ENCODE results near the gene CCNK.

The CCNK gene

DNA sequence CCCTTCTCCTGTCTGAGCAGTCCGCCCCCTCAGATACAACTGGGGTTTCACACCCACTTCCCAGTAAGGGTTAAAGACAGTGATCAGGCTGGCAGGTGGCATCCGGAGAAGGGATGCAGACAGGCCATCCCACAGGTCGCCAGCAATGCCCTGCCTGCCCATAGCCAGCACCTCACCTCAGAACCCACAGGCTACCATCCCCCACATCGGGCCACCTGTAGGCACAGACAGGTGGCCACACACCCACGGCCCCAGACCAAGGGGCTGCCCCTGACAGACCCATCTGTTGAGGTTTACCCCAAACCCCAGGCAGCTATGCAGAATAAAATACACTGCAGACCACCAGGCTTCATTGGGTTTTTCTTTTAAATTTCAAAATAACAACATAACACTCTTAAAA is 57.5 kb downstream of the CCNK start:
- no peak for DNase-seq

DNA sequence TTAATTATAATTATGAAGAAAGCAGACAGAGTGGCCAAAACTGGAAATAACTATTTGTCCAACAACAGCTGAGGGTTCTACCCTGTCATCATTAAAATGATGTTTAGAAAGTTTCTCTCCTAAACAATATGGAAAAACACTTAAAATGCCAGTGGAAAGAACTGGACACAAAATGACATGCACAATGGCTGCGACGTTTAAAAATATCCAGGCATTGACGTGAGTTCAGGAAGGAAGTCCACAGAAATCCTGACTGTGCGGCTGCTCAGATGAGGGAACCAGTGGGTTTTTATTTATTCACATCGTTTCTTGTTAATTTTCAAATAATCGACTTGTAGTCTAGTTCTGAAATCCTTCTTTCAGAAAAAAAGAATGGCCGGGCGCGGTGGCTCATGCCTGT is 58.3 kb downstream of the CCNK start:
- no peak for DNase-seq

DNA sequence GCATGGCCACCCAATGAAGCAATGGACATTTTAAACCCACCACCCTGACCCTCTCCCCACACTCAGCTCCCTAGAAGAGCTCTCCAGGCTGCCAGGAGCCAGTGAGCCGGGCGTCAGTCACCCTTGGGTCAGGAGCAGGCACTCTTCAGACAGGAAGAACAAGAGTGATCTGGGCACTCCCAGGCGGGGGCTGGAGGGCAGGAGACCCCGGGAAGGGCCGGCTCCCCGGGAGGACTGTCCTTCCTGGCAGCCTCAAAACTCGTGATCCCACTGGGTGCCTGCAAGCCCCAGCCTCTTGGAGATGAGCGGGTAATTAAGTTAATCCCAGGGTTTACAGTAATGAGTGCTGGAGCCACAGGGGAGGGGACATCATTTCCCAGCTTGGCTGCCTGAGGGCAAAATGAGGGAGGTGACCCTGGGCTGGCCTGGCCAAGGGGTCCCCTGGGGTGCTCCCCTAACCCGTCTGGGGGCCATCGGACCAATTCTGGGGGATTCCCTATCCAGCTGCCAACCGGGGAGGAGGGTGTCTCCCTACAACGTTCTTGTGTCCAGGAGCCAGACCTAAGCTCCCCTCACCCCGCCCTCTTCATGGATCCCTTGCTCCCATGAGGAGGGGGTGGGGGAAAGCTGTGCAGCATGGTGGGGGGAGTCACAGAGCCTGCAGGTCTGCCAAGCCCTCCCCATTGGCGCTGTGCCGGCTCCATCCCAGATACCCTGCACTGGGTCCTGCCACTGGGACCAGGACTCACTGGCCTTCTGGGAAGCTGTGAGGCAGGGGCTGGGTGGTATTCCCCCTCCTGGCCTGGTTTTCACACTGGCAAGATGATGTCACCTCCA is 59.2 kb downstream of the CCNK start:
- DNase-seq, result no peak

DNA sequence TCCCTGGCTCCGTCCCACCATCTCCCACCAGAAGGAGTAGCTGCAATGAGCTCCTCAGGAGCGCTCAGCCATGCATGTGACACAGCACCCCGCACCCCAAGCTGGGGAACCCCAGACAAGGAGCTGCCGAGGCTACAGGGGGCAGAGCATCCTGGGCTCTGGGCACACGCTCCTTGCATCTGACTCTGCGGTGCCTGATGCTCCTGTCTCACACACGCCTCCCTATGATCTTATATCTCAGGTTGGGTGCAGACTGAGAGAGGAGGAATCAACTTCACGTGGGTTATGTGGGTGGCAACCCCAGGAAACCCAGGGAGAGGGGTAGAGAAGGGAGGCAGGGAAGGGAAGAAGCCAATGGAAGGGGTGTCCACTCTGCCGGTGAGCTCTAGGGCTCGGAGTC is 60.0 kb downstream of the CCNK start:
- DNase-seq, result no peak

DNA sequence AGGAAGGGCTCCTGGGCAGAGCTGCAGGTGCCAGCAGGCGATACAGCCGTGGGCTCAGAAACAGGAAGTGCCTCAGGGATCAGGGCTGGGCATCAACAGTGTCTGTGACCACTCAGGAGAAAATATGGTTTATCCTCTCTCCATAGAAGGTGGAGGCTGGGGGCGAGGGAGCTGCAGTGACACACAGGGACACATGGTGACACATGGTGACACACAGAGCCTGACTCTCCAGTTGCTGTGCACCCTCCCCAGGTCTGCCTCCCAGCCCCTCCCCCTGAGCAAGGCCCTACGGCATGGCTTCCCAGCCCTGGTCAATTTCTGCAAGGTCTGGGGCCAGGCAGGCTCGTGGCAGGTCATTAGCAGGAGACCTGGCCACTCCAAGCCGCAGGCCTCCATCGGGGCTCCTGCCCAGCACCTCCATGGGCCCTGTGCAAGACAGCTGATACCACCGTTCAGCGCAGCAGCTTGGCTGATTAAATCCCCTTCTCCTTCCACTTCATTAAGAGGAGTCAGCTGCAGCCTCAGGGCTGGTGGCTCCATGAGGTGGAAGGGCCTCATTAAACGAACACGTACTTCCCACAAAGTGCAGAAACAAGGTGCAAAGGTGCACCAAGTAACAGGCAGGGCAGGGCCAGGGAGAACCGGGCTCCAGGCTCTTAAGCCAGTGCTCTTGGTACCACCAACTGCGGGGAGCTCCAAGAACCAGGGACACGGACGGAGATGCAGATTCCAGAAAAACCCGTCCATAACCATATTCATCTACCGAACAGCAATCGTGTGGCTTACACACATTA is 60.7 kb downstream of the CCNK start:
- DNase-seq, result no peak

DNA sequence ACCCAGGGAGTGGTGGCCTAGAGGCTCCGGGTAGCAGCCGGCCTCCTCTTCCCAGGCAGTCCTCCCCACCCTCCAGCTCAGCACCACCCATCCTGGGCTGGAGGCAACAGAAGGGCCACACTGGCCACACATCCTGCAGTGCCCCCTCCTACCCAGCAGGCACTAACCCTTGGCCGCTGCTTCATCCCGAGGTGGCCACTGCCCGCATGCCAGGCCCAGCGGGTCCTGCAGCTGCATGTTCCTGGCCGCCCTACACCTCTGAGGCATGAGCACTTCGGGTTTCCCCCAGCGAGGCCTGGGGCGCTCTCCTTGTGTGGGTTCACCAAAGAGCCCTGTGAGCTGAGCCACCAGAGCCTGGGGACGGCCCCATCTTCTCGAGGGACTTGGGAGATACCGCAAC is 61.4 kb downstream of the CCNK start:
- DNase-seq, result no peak

DNA sequence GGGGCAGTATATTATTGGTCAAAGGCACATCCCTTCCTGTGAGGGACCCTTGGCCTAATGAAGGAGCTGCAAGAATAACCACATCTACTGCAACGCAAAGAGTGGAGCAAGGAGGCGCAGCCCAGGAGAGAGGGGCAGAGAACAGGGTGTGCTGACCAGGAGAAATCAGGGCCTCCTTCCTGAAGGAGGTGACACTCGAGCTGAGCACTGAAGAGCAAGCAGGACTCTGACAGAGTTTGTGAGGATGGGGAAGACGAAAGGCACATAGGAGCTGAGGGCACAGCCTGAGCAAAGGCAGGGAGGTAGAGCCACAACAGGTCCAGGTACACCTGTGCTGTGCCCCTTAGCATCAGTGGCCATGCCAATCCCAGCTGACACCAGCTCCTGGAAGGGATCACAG is 62.2 kb downstream of the CCNK start:
- DNase-seq, result no peak

DNA sequence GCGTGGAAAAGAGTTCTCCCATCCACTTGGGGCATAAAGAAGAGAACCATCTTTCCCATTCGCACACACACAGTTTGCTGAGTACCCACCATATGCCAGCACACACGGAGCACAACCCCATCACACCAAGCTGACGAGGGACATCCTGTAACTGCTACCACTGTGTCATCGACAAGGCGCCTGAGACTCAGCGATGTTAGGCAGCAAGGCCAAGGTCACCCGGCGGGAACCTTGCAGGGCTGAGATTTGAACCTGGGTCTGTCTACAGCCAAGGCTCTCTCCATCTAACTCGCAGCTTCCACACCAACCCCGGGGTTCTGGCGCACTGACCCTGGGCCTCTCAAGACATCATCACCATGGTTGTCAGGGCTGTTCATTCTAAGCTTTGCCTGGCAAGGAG is 62.8 kb downstream of the CCNK start:
- no peak for DNase-seq

DNA sequence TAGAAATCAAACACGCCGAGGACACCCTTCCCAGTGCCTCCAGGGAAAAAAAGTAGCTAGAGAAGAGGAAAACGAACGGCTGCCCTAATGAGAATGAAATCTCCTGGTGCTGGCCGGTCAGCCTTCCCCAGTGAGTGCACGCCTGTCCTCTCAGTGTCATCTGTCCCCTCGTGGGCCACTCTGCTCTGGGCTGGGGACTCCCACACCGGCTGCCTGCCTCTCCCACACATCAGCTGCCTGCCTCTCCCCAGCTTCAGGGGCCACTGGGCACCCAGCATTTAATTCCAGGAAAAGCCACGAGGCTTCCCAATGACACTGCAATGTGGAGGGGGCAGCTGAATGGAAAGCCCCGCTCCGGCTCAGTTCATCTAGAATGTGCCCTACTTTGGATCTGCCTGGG is 63.8 kb downstream of the CCNK start:
- no peak for DNase-seq

DNA sequence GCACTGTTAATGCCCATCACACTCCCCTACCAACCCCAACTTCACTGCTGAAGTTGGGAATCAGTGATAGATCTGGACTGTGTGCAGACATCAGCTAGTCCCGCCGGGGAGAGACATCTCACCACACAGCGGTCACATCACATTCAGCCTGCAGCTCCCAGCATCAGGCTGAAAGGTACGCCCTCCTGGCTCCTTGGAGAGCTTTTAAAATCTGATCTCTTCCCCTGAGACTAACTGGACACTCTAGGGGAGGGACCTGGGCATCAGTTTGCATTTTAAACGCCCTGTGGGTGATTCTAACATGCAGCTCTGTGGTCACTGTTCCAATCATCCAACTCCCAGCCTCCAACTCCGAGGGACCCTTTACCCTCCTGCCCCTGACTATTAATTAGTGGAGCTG is 64.4 kb downstream of the CCNK start:
- no peak for DNase-seq

DNA sequence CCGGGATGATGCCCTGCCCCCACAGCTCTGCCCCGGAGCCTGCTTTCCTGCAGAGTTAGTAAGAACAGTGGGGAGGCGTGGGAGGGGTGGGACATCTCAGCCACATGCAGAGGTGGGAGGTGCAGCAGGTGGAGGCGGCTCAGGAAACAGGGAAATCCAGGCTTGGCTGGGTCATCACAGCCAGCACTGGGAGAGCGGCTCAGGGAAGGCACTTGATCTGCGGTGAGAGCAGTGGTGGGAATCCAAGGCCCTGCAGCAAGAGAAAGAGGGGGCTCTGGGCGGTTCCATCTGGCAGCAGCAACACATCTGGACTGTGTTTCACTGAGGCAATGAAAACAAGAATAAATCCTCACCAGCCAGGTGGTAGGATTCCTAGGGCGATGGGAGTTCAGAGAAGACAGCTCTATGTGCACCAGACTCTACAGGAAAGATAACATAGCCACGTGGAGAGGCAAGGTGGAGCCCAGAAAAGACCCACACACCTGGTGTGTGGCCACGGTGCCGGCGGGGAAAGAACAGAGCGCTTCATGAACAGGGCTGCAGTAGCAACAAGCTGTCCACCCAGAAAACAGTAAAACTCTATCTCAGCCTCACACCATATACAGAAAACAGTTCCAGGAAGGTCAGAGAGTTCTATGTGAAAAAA is 65.1 kb downstream of the CCNK start:
- DNase-seq, result no peak

DNA sequence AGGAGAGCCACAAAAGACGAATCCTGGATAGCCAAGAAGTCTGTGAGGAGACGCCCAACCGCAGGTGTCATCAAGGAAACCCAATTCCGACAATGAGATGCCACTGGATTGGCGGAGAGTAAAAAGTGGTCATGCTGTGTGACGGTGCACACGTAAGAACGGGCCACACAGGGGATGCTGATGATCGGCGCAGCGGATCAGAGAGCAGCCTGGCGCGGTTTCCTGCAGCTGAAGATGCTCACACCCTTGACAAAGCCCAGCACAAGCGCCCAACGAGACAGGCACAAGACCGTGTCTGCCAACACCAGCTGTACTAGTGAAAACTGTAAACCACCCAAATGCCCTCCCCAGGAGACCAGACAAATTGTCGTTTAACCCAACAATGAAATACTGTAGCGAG is 67.0 kb downstream of the CCNK start:
- DNase-seq, result peak in 1 of 2 experiments; percentile 46

DNA sequence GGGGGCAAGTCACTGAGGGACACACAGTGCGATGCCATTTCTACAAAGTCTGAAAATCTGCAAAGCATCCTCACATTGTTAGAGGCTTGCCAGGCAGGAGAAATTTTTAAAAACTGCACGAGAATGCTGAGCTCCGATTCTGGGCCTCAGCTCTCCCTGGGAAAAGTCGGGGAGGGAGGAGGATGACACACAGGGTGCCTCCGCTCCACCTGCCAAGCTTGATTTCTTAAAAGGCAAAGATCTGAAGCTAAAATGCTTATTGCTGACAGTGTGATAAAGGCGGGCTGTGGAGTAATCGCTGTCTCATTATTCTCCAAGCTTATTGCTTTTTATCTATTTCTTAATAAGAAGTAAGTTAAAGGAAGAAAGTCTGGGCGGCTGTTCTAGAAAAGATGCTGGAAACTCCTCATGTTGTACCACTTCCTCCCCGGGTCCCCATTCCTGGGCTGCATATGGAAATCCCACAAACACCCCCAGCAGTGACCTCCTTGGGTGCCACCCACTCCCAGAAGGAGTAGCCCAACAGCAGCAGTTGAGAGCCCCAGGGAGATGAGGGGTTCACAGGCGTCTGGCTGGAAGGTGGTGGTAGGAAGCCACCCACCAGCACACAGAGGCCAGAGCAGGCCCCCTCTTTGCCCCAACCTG is 67.8 kb downstream of the CCNK start:
- DNase-seq, result no peak

DNA sequence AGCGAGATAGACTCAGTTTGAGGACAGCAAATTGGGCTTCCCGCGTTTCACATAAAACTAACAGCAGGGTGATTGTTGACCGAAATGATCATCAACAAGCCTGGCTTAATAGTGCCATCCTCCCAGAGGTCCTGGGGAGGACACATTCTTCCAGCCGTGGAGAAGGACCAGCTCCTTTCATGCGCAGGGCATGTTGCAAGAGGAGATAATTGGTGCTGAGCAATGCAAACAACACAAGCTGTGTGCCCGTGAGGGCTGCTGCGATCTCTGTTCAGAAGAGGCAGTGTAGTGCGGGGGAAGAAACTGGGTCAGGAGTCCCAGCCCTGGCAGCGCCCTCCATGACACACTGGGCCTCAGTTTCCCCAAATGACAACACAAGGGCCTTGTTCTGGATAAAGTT is 68.5 kb downstream of the CCNK start:
- DNase-seq, result no peak

DNA sequence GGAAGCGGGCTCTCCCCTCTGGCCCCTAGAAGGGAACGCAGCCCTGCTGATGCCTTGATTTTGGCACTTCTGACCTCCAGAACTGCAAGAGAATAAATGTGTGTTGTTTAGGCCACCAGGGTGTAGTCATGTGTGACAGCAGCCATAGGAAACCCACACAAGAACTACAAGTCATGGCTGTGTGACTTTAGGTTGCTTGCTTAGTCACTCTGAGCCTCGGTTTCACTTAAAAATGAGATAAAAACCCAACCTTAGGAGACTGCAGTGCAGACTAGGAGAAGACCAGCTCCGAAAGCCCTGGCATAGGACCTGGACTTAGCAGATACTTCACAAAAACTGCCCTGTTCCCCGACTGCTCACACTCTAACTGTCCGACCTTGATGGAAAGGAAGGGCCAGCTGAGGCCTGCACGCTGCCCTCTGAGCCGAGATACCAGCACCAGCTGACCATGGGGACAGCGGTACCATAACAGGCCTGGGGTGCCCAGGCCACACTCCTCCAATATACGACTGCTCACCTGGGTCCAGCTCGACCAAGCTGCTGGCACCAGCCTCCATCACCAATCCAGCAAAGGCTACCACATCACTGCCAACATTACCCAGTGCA is 69.3 kb downstream of the CCNK start:
- no peak for DNase-seq

DNA sequence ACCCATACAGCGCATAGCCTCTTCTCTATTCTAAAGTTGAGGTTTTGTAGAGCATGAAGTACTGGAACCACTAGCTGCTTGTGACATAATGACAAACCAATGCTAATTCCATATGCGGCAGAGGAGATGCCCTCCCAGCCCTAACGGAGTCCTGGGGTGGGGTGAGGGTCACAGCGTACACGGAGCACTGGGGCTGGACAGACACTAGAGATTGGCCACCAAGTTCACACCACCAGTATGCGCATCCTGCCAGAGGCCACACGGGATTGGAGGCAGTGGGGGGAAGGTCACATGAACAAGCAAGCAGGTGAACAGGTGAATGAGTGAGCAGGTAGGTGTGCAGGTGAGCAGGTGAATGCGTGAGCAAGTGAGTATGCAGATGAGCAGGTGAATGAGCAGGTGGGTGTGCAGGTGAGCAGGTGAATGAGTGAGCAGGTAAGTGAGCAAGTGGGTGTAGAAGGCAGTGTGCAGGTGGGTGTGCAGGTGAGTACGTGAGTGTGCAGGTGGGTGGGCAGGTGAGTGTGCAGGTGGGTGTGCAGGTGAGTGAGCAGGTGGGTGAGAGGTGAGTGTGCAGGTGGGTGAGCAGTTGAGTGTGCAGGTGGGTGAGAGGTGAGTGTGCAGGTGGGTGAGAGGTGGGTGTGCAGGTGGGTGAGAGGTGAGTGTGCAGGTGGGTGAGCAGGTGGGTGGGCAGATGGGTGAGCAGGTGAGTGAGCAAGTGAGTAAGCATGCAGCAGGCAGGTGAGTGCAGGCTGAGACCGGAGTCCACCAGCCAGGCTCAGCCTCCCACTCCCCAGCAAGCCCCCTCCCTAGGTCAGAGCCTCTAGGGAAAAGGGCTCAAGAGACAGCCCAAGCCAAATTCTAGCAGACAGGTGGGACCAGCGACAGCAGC is 70.1 kb downstream of the CCNK start:
- DNase-seq, result no peak

DNA sequence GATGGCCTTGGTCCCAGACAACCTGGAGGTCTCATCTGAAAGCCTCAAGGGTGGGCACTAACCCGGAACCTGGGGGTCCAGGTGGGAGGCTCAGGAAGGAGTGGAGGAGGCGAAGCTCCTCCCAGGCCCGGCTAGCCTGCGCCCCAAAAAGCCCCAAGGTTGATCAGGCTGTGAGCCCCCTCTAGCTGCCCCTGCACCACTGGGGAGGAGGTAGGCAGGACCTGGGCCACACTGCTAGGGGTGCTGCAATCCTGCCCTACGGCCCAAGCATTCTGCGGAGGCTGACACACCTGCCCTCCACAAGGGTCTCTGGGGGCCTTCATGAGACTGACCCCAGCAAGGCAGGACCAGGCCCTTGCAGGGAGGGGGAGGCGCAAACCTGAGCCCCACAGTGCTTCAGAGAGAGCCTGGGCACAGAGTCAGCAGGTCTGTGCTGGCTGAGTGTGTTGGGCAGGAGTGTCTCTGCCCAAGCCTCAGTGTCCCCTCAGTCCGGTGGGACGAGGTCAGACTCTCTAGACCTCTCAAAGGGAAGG is 70.9 kb downstream of the CCNK start:
- no peak for DNase-seq

DNA sequence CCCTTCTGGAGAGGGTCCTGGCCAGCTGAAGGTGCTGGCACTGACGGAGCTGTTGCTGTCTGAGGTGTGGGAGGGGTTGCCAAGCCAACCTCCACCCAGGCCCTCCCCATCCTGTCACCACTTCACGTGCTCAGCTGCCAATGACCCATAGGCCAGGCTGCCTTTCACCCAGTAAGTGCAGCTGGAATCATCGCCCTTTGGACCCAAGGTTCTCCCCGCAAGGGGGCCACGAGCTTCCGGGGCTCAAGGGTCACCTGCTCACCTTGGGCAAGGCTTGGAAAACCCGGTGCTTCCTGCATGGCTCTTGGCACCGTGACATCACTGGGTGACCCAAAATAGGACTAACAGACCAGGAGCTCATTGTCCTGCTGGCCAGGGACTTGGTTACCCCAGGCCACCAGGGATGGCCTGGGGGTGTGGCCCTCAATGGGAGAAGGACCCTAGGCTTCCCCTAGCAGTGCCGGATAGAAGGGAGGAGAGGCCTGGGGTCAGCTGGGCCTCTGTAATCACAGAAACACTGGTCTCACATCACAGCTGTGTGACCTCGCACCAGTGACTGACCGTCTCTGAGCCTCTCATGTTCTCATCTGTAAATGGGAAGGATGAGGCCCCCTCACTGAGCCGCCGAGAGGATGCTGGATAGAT is 71.5 kb downstream of the CCNK start:
- DNase-seq, result no peak

DNA sequence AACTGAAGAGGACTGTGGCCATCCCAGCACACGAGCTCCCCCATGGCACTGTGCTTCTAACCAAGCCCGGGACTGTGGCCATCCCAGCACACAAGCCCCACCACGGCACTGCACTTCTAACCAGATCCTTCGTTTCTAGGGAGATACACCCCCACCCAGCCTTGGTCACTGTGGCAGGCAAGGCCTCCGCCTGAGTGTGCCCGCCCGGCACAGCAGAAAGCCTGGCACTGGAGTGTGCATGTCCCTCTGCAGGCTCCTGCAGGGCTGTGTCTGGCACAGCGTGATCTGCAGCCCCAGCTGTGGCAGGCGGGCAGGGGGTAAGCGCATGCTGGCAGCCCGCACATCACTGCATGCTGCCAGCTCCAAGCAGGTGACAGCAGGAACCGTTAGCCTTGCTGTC is 73.0 kb downstream of the CCNK start:
- no peak for DNase-seq

DNA sequence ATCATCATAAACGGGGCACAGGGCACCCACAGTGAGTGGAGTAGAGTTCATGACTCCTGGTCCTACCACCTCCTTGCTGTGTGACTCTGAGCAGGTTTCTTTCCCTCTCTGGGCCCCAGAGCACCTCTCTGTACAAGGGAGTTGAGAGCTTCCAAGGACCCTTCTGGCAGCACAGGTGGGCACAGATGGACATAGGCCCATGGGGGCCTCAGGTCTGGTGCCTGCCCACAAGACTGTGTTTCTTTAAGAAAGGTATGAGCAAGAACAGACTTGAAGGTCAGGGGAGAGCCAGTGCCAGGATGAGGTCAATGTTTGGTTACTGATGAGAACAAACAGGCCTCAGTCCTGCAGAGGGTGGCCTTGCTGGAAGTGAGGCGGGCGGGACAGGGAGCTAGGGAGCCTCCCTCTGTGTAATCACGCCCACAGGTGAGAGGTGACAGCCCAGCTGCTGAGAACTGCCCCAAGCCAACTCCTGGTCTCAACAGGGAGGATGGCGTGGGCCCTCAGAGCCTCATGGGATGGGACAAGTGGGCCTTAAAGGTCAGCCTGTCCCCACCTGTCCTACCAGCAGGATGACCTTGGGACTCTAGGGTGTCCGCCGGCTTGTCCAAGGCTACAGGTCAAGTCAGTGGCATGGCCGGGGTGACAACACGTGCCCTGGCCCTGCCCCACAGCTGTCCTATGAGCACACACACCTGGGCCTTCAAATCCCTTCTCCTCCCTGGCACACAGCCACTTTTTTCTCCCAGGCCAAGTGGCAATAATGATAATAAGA is 73.7 kb downstream of the CCNK start:
- DNase-seq, result no peak

Measured in cerebellar nuclear complex (tissue), 1 donor.